ENCODE measurements around the gene PARD6B.
"Not testable (repeated sequence)": the region's sequence is repeated elsewhere in the genome, so short reads cannot be mapped to it uniquely, and the experiment has no call there.

The PARD6B gene

DNA sequence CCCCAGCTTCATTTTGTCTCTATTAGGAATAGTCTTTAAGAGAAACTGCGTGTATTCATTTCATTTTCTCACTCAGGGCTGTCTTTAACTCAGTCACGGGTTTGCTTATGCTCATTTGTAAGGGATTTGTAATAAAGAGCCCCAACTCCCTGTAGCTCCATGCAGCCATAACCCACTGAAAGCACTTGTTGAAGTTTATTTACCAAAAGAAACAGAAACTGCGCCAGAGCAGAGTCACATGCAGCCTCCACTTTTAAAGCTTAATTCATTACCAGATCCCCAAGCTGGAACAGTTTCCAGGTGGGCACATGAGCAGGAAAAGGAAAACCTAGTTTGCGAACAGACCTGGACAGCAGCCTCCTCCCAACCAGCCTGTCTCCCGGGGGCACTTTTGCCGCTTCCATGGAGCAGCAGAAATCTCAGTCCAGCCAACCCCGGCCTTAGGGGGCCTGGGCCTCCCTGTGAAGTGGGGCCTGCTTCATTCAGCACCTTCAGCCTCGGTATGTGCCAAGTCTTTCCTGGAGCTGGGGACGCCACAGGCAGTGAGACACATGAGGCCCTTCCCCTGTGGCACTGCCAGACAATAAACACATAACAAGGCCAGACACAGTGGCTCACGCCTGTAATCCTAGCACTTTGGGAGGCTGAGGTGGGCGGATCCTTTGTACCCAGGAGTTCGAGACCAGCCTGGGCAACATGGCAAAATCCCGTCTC lies 68.0 kb downstream of the PARD6B start:
- no peak for DNase-seq (ENCODE audit: low spot score)

DNA sequence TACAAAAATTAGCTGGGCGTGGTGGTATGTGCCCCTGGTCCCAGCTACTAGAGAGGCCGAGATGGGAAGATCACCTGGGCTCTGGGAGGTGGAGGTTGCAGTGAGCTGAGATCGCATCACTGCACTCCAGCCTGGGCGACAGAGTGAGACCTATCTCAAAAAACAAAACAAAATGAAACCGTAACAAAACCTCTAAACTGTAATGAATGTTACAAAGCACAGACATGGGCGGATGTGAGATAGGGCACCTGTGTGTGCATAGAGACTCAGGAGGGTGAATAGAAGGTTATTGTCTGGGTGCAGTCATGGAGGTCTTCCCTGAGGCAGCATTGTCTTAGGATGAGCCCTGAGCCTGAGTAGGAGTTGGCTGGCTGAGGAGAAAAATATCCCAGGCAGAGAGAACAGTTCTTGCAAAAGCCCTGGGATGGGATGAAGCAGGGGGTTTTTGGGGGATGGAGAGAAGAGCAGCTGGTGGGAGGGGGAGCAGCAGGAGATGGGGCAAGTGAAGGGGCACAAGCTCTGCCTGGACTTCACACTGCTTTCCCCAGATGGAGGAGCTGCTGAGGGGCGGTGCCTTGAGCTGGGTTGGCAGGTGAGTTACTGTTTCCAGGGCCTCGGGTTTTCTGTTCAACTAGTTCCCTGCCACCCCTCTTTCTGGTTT lies 68.6 kb downstream of the PARD6B start:
- DNase-seq (ENCODE audit: low spot score) = no peak

- not testable (repeated sequence) for DNase-seq (ENCODE audit: low spot score)
These were observed 69.8 kb downstream of the PARD6B start for GRCh38 chr20:50800986-50801746.

DNA sequence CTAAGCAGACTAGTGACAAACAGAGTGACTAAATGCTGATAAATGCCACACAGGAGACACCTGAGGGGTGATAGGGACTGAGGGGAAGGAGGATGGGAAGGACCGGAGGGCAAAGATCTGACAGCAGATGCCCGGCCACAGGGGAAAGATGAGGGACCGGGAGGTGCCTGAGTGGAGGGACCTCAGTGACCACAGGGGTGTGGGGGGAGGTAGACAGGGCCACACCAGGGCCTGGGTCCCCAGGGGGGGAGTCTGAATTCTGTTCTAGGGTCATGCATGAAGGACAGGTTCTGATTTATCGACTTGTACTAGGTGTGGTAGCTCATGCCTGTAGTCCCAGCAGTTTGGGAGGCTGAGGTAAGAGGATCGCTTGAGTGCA lies 70.4 kb downstream of the PARD6B start:
- DNase-seq (ENCODE audit: low spot score) = no peak

GRCh38 chr20:50802289-50802688 lies 70.9 kb downstream of the PARD6B start:
- DNase-seq (ENCODE audit: low spot score) = no peak

GRCh38 chr20:50804437-50805348 lies 73.3 kb downstream of the PARD6B start:
- DNase-seq (ENCODE audit: low spot score) = no peak

DNA sequence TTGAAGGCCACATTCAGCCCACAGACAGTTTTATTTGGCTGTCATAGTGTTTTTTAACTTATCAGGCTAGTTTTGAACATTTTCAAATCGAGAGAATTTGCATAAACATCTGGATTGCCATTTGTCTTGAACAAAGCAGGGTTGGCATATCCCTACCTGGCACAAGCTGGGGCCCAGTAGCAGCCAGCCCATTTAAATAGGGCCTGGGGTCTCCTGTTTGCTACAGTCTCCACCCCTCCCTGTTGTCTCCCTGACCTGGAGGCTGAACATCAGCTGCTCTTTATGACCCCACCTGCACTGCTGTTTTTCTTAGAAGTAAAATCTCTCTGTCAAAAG lies 73.9 kb downstream of the PARD6B start:
- DNase-seq (ENCODE audit: low spot score) = no peak

DNA sequence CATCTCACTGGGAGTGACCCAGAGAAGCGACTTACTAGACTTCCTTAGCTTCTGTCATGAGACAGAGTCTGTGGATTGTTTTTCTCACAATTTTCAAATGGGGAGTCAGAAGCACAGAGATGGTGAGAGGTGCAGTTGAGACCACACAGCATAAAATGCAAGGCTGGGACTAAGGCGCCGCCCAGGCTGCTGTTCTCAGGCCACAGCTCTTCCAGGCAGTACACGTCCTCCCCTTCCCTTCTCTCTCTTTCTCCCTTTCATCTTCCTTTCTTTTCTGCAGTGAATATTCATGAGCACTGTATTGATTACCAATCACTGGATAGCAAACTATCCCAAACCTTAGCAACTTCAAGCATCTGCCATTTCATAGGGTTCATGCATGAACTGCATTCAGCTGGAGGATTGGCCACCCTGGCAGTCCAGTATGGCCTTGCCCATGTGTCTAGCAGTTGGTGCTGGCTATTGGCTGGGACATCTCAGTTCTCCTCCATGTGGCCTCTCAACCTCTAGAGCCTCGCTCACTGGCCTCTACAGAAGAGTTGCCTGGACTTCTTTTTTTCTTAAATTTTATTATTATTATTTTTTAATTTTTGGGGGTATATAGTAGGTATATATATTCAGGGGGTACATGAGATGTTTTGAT lies 74.9 kb downstream of the PARD6B start:
- DNase-seq (ENCODE audit: low spot score) = no peak
